B cell (primary cell): ENCODE measurements around the gene KRTAP12-2. TPM values are rescaled to one million over a fixed set of nuclear protein-coding genes. Genes with fewer than 3 reads are reported as not detected.

Source experiments
- ATAC-seq: fragments of 200-7000 bp; cut with Tn5 transposase; one replicate; pipeline ENCODE4 v1.10.0; 2021; ENCODE audit warnings: low read depth, mild to moderate bottlenecking, moderate number of reproducible peaks, moderate library complexity
- CTCF ChIA-PET: fragments of 350-600 bp; sonication (Branson Sonifier 250); formaldehyde crosslinking; loops from one replicate; lab custom pipeline; 2021; ENCODE audit warnings: antibody characterized with exemption, inconsistent platforms; lab: Charles Lee
- POLR2A ChIA-PET: fragments of 350-600 bp; sonication (Branson Sonifier 250); formaldehyde crosslinking; loops from one replicate; lab custom pipeline; 2021; ENCODE audit warnings: antibody characterized with exemption; lab: Charles Lee
- DNase-seq: peaks from one replicate; pipeline ENCODE4 v3.0.0; 2013
- H2AFZ ChIP-seq: 2 replicates; pipeline ENCODE4 v1.6.1; 2012; ENCODE audit warnings: mild to moderate bottlenecking, low read depth, low read length; ENCODE audit not compliant: insufficient read depth, poor library complexity, severe bottlenecking
- H3K27ac ChIP-seq, 2 donors: 1 replicate in 1 of 2; 2 replicates in 1 of 2; pipeline ENCODE4 v1.5.1; 2012 to 2013; ENCODE audit warnings: low read length in 2 of 2, mild to moderate bottlenecking in 2 of 2, moderate library complexity in 1 of 2
- H3K27me3 ChIP-seq, 4 experiments: fragments of 200-600 bp in 1 of 4; sonication (generic) in 1 of 4; replicated peaks in 1 of 4; 1 replicate in 2 of 4; 2 replicates in 2 of 4; pipeline versions ENCODE4 v1.6.1 to v1.7.0; 2013 to 2016; ENCODE audit warnings: low read length in 3 of 4, mild to moderate bottlenecking in 2 of 4, mixed read lengths in 1 of 4, moderate library complexity in 1 of 4; ENCODE audit not compliant: insufficient read depth in 4 of 4, control insufficient read depth in 3 of 4; ENCODE audit errors: control extremely low read depth in 1 of 4
- H3K36me3 ChIP-seq, 2 experiments: replicated peaks in 1 of 2; 1 replicate in 1 of 2; 2 replicates in 1 of 2; pipeline versions ENCODE4 v1.6.1 to v1.7.1; 2013; ENCODE audit warnings: low read length in 1 of 2; ENCODE audit not compliant: insufficient read depth in 2 of 2, control insufficient read depth in 1 of 2; ENCODE audit errors: control extremely low read depth in 1 of 2, extremely low read depth in 1 of 2
- H3K4me1 ChIP-seq, 2 donors: fragments of 200-600 bp in 1 of 2; sonication (generic) in 1 of 2; 1 replicate in 1 of 2; 2 replicates in 1 of 2; pipeline versions ENCODE4 v1.5.1 to v1.6.1; 2013 to 2017; ENCODE audit warnings: low read length in 2 of 2; ENCODE audit not compliant: control insufficient read depth in 2 of 2, insufficient read depth in 2 of 2
- H3K4me2 ChIP-seq: replicated peaks from 2 replicates; pipeline ENCODE3; 2012; ENCODE audit warnings: mild to moderate bottlenecking, low read depth, low read length; ENCODE audit not compliant: poor library complexity, severe bottlenecking
- H3K4me3 ChIP-seq, 5 experiments: fragments of 200-600 bp in 1 of 5; sonication (generic) in 1 of 5; 1 replicate in 3 of 5; 2 replicates in 2 of 5; pipeline versions ENCODE4 v1.5.1 to v1.7.0; 2011 to 2016; ENCODE audit warnings: low read length in 4 of 5, mild to moderate bottlenecking in 4 of 5, low read depth in 2 of 5, control low read depth in 1 of 5, moderate library complexity in 1 of 5; ENCODE audit not compliant: insufficient read depth in 1 of 5; ENCODE audit errors: control extremely low read depth in 1 of 5, extremely low read depth in 1 of 5
- H3K79me2 ChIP-seq: fragments of 200-600 bp; sonication (generic); one replicate; pipeline ENCODE4 v1.6.0; 2016; ENCODE audit warnings: low read length; ENCODE audit not compliant: control insufficient read depth, insufficient read depth
- H3K9ac ChIP-seq: fragments of 200-600 bp; sonication (generic); 2 replicates; pipeline ENCODE4 v1.6.1; 2017; ENCODE audit warnings: mild to moderate bottlenecking, low read length, moderate library complexity
- H3K9me3 ChIP-seq, 3 donors: one replicate each; pipeline versions ENCODE4 v1.6.1 to v1.7.1; 2013; ENCODE audit warnings: low read length in 2 of 3; ENCODE audit not compliant: control insufficient read depth in 2 of 3, insufficient read depth in 1 of 3; ENCODE audit errors: control extremely low read depth in 1 of 3
- H4K20me1 ChIP-seq: 2 replicates; pipeline ENCODE4 v1.6.0; 2012; ENCODE audit warnings: mild to moderate bottlenecking, low read length; ENCODE audit not compliant: insufficient read depth, control insufficient read depth, poor library complexity, severe bottlenecking
- H3K27ac Mint-ChIP-seq: one replicate; pipeline ENCODE4 v1.8.0; 2021; ENCODE audit warnings: mixed read lengths
- H3K27me3 Mint-ChIP-seq: one replicate; pipeline ENCODE4 v1.8.0; 2021; ENCODE audit warnings: mixed read lengths
- H3K4me1 Mint-ChIP-seq: one replicate; pipeline ENCODE4 v1.8.0; 2021; ENCODE audit warnings: mixed read lengths
- H3K4me3 Mint-ChIP-seq: one replicate; pipeline ENCODE4 v1.8.0; 2021; ENCODE audit warnings: mixed read lengths
- H3K9me3 Mint-ChIP-seq: one replicate; pipeline ENCODE4 v1.8.0; 2022; ENCODE audit warnings: mixed read lengths; ENCODE audit not compliant: insufficient read depth
- EZH2 ChIP-seq: IDR thresholded peaks from 2 replicates; pipeline ENCODE4 v1.6.1; 2012; ENCODE audit warnings: borderline replicate concordance, low read depth, mild to moderate bottlenecking, moderate library complexity, low read length; ENCODE audit not compliant: insufficient read depth, poor library complexity, severe bottlenecking
- WGBS: methylation state at CpG from one replicate; pipeline ENCODE4 v1.1.5; 2013; ENCODE audit warnings: missing lambda C conversion rate; ENCODE audit not compliant: insufficient coverage; 5-methylcytosine and 5-hydroxymethylcytosine counted together
- intact Hi-C: fragments of 100-400 bp; cut with micrococcal nuclease; formaldehyde crosslinking; loops from one replicate; pipeline ENCODE4 v1.10.0; 2022
- polyA plus RNA-seq: library from polyadenylated mRNA; depleted of rRNA; stranded (reverse); fragments of >200 nt; gene quantifications from 2 replicates; pipeline ENCODE4 v1.2.3, GENCODE V29; 2012
- total RNA-seq, 2 donors: library from RNA; stranded (reverse); fragments of 120-200 nt in 1 of 2; gene quantifications; 1 replicate in 1 of 2; 2 replicates in 1 of 2; pipeline versions ENCODE4 v1.2.3 to v1.2.4, GENCODE V29; 2013 to 2022
- TF ChIP-seq, protein P1 (sequence below): fragments of 200-600 bp; IDR thresholded peaks from one replicate; pipeline ENCODE4 v1.8.0; 2022; ENCODE audit warnings: antibody characterized with exemption, mild to moderate bottlenecking

Gene KRTAP12-2
- total and polyA plus RNA-seq, 2 donors (not counting 1 experiment from before 2014, with no cell fraction given) = not detected

DNA sequence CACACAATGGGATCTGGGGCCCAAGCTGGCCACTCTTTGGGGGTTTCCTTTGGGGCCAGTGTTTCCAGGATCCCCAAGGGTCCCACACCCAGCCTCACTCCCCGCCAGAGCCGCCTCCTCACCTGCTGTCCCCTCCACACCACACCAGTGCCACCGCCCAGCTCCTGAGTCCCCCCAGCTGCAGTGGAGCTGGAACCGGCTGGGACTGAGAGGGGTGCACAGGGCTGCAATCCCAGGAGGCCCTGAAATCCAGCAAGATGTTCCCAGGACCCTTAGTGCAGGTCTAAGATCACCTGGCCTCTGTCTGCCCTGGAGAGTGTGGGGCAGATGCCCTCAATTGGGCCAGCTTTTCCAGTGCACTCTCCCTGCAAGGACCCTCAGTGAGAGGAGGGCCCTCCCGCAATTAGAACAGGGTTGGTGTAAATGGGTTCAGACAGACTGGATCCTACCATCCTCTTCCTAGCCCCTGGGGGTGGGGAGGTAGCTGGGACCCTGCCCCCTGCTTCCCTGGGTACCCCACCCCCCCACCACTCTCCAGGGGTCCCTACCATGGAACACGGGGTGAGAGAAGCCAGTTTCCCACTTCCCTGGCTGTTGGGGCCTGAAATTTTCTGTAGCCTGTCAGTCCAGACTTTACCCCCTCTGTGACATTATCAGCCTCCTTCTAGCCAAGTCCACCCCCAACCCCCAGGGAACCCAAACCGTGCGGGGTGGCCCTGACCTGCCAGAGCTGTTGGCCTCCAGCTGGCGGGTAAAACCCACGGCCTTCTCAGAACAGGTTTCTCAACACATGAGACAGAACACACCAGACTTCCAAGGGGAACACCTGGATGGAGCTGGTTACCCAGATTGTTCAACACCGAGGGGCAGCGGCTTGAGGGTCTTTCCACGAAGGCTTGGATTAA is 37.3 kb upstream of the KRTAP12-2 start:
- TF ChIP-seq, protein P1, sequence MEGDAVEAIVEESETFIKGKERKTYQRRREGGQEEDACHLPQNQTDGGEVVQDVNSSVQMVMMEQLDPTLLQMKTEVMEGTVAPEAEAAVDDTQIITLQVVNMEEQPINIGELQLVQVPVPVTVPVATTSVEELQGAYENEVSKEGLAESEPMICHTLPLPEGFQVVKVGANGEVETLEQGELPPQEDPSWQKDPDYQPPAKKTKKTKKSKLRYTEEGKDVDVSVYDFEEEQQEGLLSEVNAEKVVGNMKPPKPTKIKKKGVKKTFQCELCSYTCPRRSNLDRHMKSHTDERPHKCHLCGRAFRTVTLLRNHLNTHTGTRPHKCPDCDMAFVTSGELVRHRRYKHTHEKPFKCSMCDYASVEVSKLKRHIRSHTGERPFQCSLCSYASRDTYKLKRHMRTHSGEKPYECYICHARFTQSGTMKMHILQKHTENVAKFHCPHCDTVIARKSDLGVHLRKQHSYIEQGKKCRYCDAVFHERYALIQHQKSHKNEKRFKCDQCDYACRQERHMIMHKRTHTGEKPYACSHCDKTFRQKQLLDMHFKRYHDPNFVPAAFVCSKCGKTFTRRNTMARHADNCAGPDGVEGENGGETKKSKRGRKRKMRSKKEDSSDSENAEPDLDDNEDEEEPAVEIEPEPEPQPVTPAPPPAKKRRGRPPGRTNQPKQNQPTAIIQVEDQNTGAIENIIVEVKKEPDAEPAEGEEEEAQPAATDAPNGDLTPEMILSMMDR = no peak
- TF ChIP-seq EZH2 = no peak
- peaks cover 55% of the 10 kb centered on the region for H3K27me3 Mint-ChIP-seq
- ATAC-seq (no peak), DNase-seq (no peak)
- H3K4me1 Mint-ChIP-seq = no peaks in the 10 kb centered on the region
- ChIA-PET POLR2A (no interaction called here), CTCF (no interaction called here)
- H3K4me2 ChIP-seq = no peak overlapping the region
- H3K27ac Mint-ChIP-seq = no peak overlapping the region
- H3K36me3 ChIP-seq = no peaks in the 10 kb centered on the region
- peaks cover 4% of the 10 kb centered on the region for H3K9me3 Mint-ChIP-seq
- H4K20me1 ChIP-seq = no peaks in the 10 kb centered on the region
- no peak overlapping the region for H3K4me3 ChIP-seq
- H3K9ac ChIP-seq = no peak overlapping the region
- H3K27me3 ChIP-seq = peaks cover 0 to 74% (median 30%) of the 10 kb centered on the region in 4 experiments
- peaks cover 0 to 34% (median 7%) of the 10 kb centered on the region in 3 donors for H3K9me3 ChIP-seq
- no peak overlapping the region for H2AFZ ChIP-seq
- 38% methylated on average over 12 of the region's 13 CpGs for WGBS
- H3K4me1 ChIP-seq = no peaks in the 10 kb centered on the region
- H3K4me3 Mint-ChIP-seq = no peak overlapping the region
- H3K79me2 ChIP-seq = no peaks in the 10 kb centered on the region
- intact Hi-C loops = no loop called here
- H3K27ac ChIP-seq = no peak overlapping the region

GRCh38 chr21:44702973-44703730 is 36.4 kb upstream of the KRTAP12-2 start:
- CTCF ChIA-PET = no interaction called here
- TF ChIP-seq, protein P1 = no peak
- TF ChIP-seq EZH2 = no peak

More at GRCh38 chr21:44702973-44703730, 36.4 kb upstream of the KRTAP12-2 start:
- Mint-ChIP-seq H3K27me3 (peaks cover 60% of the 10 kb centered on the region), H3K4me3 (no peak overlapping the region), H3K9me3 (peaks cover 4% of the 10 kb centered on the region), H3K4me1 (no peaks in the 10 kb centered on the region), H3K27ac (no peak overlapping the region)
- no peak overlapping the region for H3K27ac ChIP-seq
- H3K4me3 ChIP-seq = no peak overlapping the region
- no peak overlapping the region for H3K4me2 ChIP-seq
- peaks cover 0 to 34% (median 7%) of the 10 kb centered on the region in 3 donors for H3K9me3 ChIP-seq
- 58% methylated on average over 16 of the region's 16 CpGs for WGBS
- H3K36me3 ChIP-seq = no peaks in the 10 kb centered on the region
- H3K9ac ChIP-seq = no peak overlapping the region
- H3K79me2 ChIP-seq = no peaks in the 10 kb centered on the region
- ATAC-seq = no peak
- POLR2A ChIA-PET = no interaction called here
- H2AFZ ChIP-seq = no peak overlapping the region
- intact Hi-C loops = no loop called here
- no peak for DNase-seq
- H4K20me1 ChIP-seq = no peaks in the 10 kb centered on the region
- H3K4me1 ChIP-seq = no peaks in the 10 kb centered on the region
- H3K27me3 ChIP-seq = peaks cover 0 to 74% (median 26%) of the 10 kb centered on the region in 4 experiments
